Fibroblast of lung (primary cell): ENCODE measurements around the gene ZNF813.
"Not testable (repeated sequence)": the region's sequence is repeated elsewhere in the genome, so short reads cannot be mapped to it uniquely, and the experiment has no call there.

Experiments used
- EZH2 ChIP-seq: IDR thresholded peaks from 2 replicates; pipeline ENCODE4 v1.5.1; 2012; ENCODE audit warnings: low read length, control low read depth, mild to moderate bottlenecking; ENCODE audit errors: missing control alignments
- TF ChIP-seq, protein P1 (sequence below), 2 donors: IDR thresholded peaks in 1 of 2; conservative IDR thresholded peaks in 1 of 2; 1 replicate in 1 of 2; 2 replicates in 1 of 2; pipeline ENCODE4 v1.5.1; 2011 to 2012; ENCODE audit warnings: low read length in 2 of 2, control low read depth in 1 of 2, inconsistent platforms in 1 of 2, low read depth in 1 of 2, mild to moderate bottlenecking in 1 of 2

DNA sequence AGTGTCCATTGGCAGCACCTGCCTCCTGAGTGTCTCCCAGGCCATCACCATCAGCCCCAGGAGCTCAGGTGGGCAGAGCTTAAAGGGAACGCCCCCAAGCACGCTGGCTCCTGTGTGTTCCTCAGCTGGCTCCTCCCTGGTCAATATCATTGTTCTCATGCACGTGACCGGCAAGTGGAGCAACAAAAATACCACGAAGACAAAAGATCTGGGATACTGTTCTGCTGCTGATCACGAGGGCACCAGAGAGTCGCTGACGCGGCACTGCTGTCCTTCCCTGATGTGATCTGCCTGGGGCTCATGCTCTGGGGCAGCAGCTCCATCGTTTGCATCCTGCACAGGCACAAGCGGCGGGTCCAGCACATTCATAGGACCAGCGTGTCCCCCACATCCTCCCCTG lies 44.5 kb upstream of the ZNF813 start:
- TF ChIP-seq, protein P1, sequence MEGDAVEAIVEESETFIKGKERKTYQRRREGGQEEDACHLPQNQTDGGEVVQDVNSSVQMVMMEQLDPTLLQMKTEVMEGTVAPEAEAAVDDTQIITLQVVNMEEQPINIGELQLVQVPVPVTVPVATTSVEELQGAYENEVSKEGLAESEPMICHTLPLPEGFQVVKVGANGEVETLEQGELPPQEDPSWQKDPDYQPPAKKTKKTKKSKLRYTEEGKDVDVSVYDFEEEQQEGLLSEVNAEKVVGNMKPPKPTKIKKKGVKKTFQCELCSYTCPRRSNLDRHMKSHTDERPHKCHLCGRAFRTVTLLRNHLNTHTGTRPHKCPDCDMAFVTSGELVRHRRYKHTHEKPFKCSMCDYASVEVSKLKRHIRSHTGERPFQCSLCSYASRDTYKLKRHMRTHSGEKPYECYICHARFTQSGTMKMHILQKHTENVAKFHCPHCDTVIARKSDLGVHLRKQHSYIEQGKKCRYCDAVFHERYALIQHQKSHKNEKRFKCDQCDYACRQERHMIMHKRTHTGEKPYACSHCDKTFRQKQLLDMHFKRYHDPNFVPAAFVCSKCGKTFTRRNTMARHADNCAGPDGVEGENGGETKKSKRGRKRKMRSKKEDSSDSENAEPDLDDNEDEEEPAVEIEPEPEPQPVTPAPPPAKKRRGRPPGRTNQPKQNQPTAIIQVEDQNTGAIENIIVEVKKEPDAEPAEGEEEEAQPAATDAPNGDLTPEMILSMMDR (conservative IDR thresholded peaks at IDR 0.05 in 1 of 2, IDR thresholded peaks at IDR 0.05 in 1 of 2; ENCODE audit: low read depth in 1 of 2, low read length in 2 of 2) = not testable (repeated sequence)
- not testable (repeated sequence) for TF ChIP-seq EZH2
